Measurements from ENCODE around the gene TRIM62.

- TF ChIP-seq CTCF (IDR thresholded peaks at IDR 0.05) (no peak), POLR2A (IDR thresholded peaks at IDR 0.05) (no peak)
These were observed 14.0 kb downstream of the TRIM62 start for GRCh38 chr1:33167650-33168447.
